Right cardiac atrium (tissue), 5 donors: ENCODE measurements around the gene PRIM2. TPM values are rescaled to one million over a fixed set of nuclear protein-coding genes. Genes with fewer than 3 reads are reported as not detected.
"Not testable (repeated sequence)": the region's sequence is repeated elsewhere in the genome, so short reads cannot be mapped to it uniquely, and the experiment has no call there.

Source experiments
- ATAC-seq, 2 donors: fragments of 200-7000 bp; cut with Tn5 transposase; one replicate each; pipeline versions ENCODE4 v1.8.0 to v1.9.1; 2020; ENCODE audit warnings: moderate library complexity in 2 of 2, mild to moderate bottlenecking in 1 of 2
- DNase-seq, 3 donors: peaks; one replicate each; pipeline ENCODE4 v3.0.0-alpha.2; 2020
- H3K27ac ChIP-seq: one replicate; pipeline ENCODE4 v1.5.1; 2013; ENCODE audit warnings: mild to moderate bottlenecking, low read length, control low read depth, moderate library complexity
- H3K27me3 ChIP-seq: one replicate; pipeline ENCODE4 v1.6.1; 2013; ENCODE audit not compliant: control insufficient read depth, insufficient read depth
- H3K4me1 ChIP-seq: one replicate; pipeline ENCODE4 v1.6.1; 2013; ENCODE audit warnings: low read length; ENCODE audit not compliant: control insufficient read depth, insufficient read depth
- H3K4me3 ChIP-seq: one replicate; pipeline ENCODE4 v1.5.1; 2013; ENCODE audit warnings: low read length, control low read depth
- H3K9me3 ChIP-seq: one replicate; pipeline ENCODE4 v1.6.1; 2013; ENCODE audit warnings: low read length; ENCODE audit not compliant: control insufficient read depth
- WGBS: extraction: QIAGEN DNeasy Blood & Tissue Kit; methylation state at CpG from one replicate; pipeline ENCODE4 v1.1.7; 2013; 5-methylcytosine and 5-hydroxymethylcytosine counted together
- intact Hi-C, 4 donors: fragments of 100-400 bp; cut with DNase I; formaldehyde crosslinking; loops; one replicate each; pipeline versions ENCODE4 v1.11.0 to v1.14.0; 2022 to 2023
- polyA plus RNA-seq: library from polyadenylated mRNA; stranded (reverse); fragments of 200-250 nt; gene quantifications from one replicate; pipeline ENCODE4 v1.2.3, GENCODE V29; 2013
- total RNA-seq, 4 donors: library from RNA; stranded (reverse); fragmentation: NEBNext Ultra II Directional; extraction: Animal tissue kit (Norgen Biotek cat#: 25700); gene quantifications; one replicate each; pipeline ENCODE4 v1.2.1, GENCODE V29; 2021
- donor health status: healthy with polysubstance abuse.
- donor health status: DM: no; HTN: yes; CAD: no.
- donor health status: DM: no; HTN: no; CAD: no.
- donor health status: DM: no; HTN: yes; CAD: no; lungs with severe emphysema.
- donor health status: DM: yes; HTN: yes; CAD: no.

PRIM2 gene
- total and polyA plus RNA-seq, 5 donors, result 3.1 to 6.7 (median 4.8) TPM

- DNase-seq, H3K27ac ChIP-seq, H3K4me3 ChIP-seq, H3K9me3 ChIP-seq, H3K4me1 ChIP-seq, intact Hi-C loops, H3K27me3 ChIP-seq, ATAC-seq: not testable (repeated sequence)
Observed at GRCh38 chr6:57605303-57605702, 287.9 kb downstream of the PRIM2 start.

DNA sequence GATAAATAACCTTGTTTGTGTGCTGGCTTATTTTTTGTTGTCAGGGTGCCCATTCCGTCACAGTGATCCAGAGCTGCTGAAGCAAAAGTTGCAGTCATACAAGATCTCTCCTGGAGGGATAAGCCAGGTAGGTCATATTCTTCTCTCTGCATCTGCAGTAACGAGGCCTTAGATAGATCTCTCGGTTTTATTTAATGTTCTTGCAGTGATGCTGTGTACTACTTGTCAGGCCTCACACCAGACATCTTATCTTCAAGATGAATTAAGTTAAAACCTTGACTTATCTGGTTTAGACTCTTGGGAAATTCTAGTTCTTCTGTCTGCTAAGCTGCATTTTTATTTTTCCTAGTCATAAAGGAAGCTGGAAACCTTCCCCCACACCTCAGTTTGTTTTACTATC, 288.9 kb downstream of the PRIM2 start:
- ATAC-seq, H3K27me3 ChIP-seq, H3K4me1 ChIP-seq, DNase-seq, H3K9me3 ChIP-seq, H3K4me3 ChIP-seq, H3K27ac ChIP-seq, intact Hi-C loops: not testable (repeated sequence)
- WGBS, result 91% methylated on average over 3 of the region's 3 CpGs

DNA sequence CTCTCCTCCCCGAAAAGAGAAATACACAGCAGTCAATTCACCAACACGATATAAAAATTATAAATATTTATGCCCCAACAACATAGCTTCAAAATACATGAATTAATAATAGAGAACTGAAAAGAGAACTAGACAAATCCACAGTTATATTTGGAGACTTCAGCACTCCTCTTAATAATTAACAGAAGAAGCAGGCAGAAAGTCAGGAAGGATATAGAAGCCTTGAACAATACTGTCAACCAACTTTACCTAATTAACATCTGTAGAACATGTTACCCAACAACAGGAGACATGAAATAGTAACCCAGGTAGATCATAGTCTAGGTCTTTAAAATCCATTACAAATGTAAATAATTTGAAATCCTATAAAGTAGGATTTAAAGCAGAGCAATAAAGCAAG, 293.2 kb downstream of the PRIM2 start:
- H3K4me1 ChIP-seq, H3K9me3 ChIP-seq, H3K27me3 ChIP-seq, DNase-seq, H3K27ac ChIP-seq, ATAC-seq, intact Hi-C loops, H3K4me3 ChIP-seq: not testable (repeated sequence)
- 100% methylated on average over 1 of the region's 2 CpGs for WGBS

GRCh38 chr6:57618959-57619358, 301.5 kb downstream of the PRIM2 start:
- H3K4me1 ChIP-seq, ATAC-seq, intact Hi-C loops, H3K9me3 ChIP-seq, H3K27me3 ChIP-seq, DNase-seq, H3K27ac ChIP-seq, H3K4me3 ChIP-seq: not testable (repeated sequence)
- 96% methylated on average over 6 of the region's 6 CpGs for WGBS

DNA sequence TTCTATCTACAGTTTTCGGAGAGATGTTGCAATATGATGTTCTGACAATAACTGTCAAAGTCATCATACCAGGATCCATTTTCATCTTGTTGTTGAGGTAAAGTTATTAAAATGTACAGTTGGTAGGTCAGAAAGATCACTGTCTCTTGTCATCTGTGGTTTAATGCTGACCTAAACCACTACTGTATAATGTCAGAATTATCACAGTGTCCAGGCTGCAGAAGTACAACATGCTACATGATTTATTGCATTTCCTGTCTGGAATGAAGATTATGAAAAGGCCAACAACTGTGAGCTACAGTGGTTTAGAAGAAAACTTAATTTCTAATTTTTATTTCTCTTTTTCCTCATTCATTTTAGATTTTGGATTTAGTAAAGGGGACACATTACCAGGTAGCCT, 314.3 kb downstream of the PRIM2 start:
- H3K4me3 ChIP-seq, H3K27ac ChIP-seq, H3K9me3 ChIP-seq, H3K27me3 ChIP-seq, H3K4me1 ChIP-seq, intact Hi-C loops, ATAC-seq, DNase-seq: not testable (repeated sequence)
- WGBS, result 76% methylated on average over 1 of the region's 1 CpG

GRCh38 chr6:57658526-57658925, 341.1 kb downstream of the PRIM2 start:
- ATAC-seq, H3K9me3 ChIP-seq, H3K27ac ChIP-seq, H3K4me3 ChIP-seq, H3K27me3 ChIP-seq, intact Hi-C loops, DNase-seq, H3K4me1 ChIP-seq: not testable (repeated sequence)
- WGBS, result 79% methylated on average over 2 of the region's 2 CpGs

- WGBS, result 71% methylated on average over 2 of the region's 2 CpGs
- H3K4me3 ChIP-seq, intact Hi-C loops, ATAC-seq, DNase-seq, H3K27me3 ChIP-seq, H3K27ac ChIP-seq, H3K9me3 ChIP-seq, H3K4me1 ChIP-seq: not testable (repeated sequence)
Observed at GRCh38 chr6:57659794-57660193, 342.4 kb downstream of the PRIM2 start.

GRCh38 chr6:57660940-57661339, 343.5 kb downstream of the PRIM2 start:
- H3K27me3 ChIP-seq, H3K4me1 ChIP-seq, H3K9me3 ChIP-seq, ATAC-seq, DNase-seq, H3K27ac ChIP-seq, H3K4me3 ChIP-seq, intact Hi-C loops: not testable (repeated sequence)
- 75% methylated on average over 1 of the region's 1 CpG for WGBS

DNA sequence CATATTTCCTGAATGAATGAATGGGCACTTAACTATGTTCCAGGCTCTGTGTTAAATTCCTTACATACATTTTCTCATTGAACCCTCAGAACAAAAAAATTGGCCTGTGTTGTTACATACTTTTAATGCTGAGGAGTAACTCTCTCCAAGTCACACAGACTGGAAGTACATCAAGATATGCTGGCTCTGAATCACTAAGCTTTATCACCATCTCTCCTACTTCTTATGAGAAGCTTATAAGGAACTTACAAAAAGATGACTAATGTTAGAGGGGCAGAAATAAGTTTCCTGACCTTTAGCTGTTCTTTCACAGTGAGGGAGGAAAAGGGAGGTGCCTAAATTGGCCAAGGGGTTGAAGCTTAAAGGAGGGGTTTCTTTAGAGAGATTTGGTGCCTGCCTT, 350.7 kb downstream of the PRIM2 start:
- H3K27me3 ChIP-seq, H3K4me3 ChIP-seq, H3K27ac ChIP-seq, ATAC-seq, intact Hi-C loops, H3K9me3 ChIP-seq, H3K4me1 ChIP-seq, DNase-seq: not testable (repeated sequence)

- DNase-seq, H3K27ac ChIP-seq, intact Hi-C loops, H3K4me1 ChIP-seq, H3K9me3 ChIP-seq, H3K27me3 ChIP-seq, H3K4me3 ChIP-seq, ATAC-seq: not testable (repeated sequence)
- 76% methylated on average over 3 of the region's 3 CpGs for WGBS
Observed at GRCh38 chr6:57671237-57671636, 353.8 kb downstream of the PRIM2 start.

GRCh38 chr6:57671937-57672627, 354.7 kb downstream of the PRIM2 start:
- H3K4me1 ChIP-seq, H3K27ac ChIP-seq, H3K27me3 ChIP-seq, H3K9me3 ChIP-seq, ATAC-seq, DNase-seq, H3K4me3 ChIP-seq, intact Hi-C loops: not testable (repeated sequence)
- 58% methylated on average over 6 of the region's 6 CpGs for WGBS

GRCh38 chr6:57673281-57673680, 355.9 kb downstream of the PRIM2 start:
- ATAC-seq, DNase-seq, H3K9me3 ChIP-seq, intact Hi-C loops, H3K4me3 ChIP-seq, H3K4me1 ChIP-seq, H3K27ac ChIP-seq, H3K27me3 ChIP-seq: not testable (repeated sequence)
- WGBS, result 73% methylated on average over 1 of the region's 1 CpG
